Caco-2 (cell line): ENCODE results near the gene TMEM266. TPM values are rescaled to one million over a fixed set of nuclear protein-coding genes. Genes with fewer than 3 reads are reported as not detected.

Source experiments
- BruUV-seq: library from RNA; stranded (reverse); fragments of 400-500 nt; replicated peaks from 2 replicates; lab custom pipeline; 2021; lab: Mats Ljungman, UMichigan
- CTCF ChIA-PET: fragments of 300-600 bp; sonication (Branson Sonifier 250); formaldehyde crosslinking; loops from one replicate; lab custom pipeline; 2022; ENCODE audit warnings: antibody characterized with exemption; lab: Charles Lee
- POLR2A ChIA-PET: fragments of 300-600 bp; sonication (Branson Sonifier 250); formaldehyde crosslinking; loops from one replicate; lab custom pipeline; 2022; ENCODE audit warnings: antibody characterized with exemption; lab: Charles Lee
- DNase-seq, 2 experiments: peaks; one replicate each; pipeline versions ENCODE4 v3.0.0 to v3.0.0-alpha.2; 2020 to 2022
- H3K27me3 ChIP-seq: replicated peaks from 2 replicates; pipeline ENCODE4 v1.6.0; 2011; ENCODE audit warnings: low read length; ENCODE audit not compliant: control insufficient read depth, insufficient read depth
- H3K36me3 ChIP-seq: 2 replicates; pipeline ENCODE4 v1.5.1; 2011; ENCODE audit warnings: low read length; ENCODE audit not compliant: control insufficient read depth, insufficient read depth
- H3K4me1 ChIP-seq: fragments of 250-450 bp; sonication (Bioruptor Pico); 2 replicates; pipeline ENCODE4 v1.5.1; 2020; ENCODE audit warnings: mild to moderate bottlenecking
- H3K4me3 ChIP-seq: 2 replicates; pipeline ENCODE4 v1.5.1; 2011; ENCODE audit warnings: low read depth, mild to moderate bottlenecking, control low read depth, low read length
- H3K9me3 ChIP-seq: fragments of 250-450 bp; sonication (Bioruptor Pico); 2 replicates; pipeline ENCODE4 v1.5.1; 2020; ENCODE audit warnings: mild to moderate bottlenecking, moderate library complexity
- H3K27ac Mint-ChIP-seq: one replicate; pipeline ENCODE4 v1.8.0; 2022; ENCODE audit warnings: mixed read lengths; ENCODE audit not compliant: unreplicated experiment
- H3K27me3 Mint-ChIP-seq: one replicate; pipeline ENCODE4 v1.8.0; 2022; ENCODE audit warnings: mixed read lengths; ENCODE audit not compliant: insufficient read depth, unreplicated experiment
- H3K36me3 Mint-ChIP-seq: one replicate; pipeline ENCODE4 v1.8.0; 2022; ENCODE audit warnings: mild to moderate bottlenecking, mixed read lengths; ENCODE audit not compliant: insufficient read depth, unreplicated experiment
- H3K4me1 Mint-ChIP-seq: one replicate; pipeline ENCODE4 v1.8.0; 2022; ENCODE audit warnings: low read depth, mixed read lengths; ENCODE audit not compliant: unreplicated experiment
- H3K4me3 Mint-ChIP-seq: one replicate; pipeline ENCODE4 v1.8.0; 2022; ENCODE audit warnings: mild to moderate bottlenecking, moderate library complexity, mixed read lengths; ENCODE audit not compliant: unreplicated experiment
- H3K9me3 Mint-ChIP-seq: one replicate; pipeline ENCODE4 v1.8.0; 2022; ENCODE audit warnings: mixed read lengths; ENCODE audit not compliant: unreplicated experiment
- intact Hi-C: fragments of 100-400 bp; cut with micrococcal nuclease; formaldehyde crosslinking; loops from one replicate; pipeline ENCODE4 v1.10.0; 2022; ENCODE audit not compliant: unreplicated experiment
- total RNA-seq: library from RNA; stranded (reverse); gene quantifications from 2 replicates; pipeline ENCODE4 v1.2.3, GENCODE V29; 2022
- TF ChIP-seq, protein P1 (sequence below), 2 experiments: fragments of 200-600 bp in 1 of 2; IDR thresholded peaks; 1 replicate in 1 of 2; 2 replicates in 1 of 2; pipeline versions ENCODE4 v1.5.1 to v1.8.0; 2011 to 2022; ENCODE audit warnings: antibody characterized with exemption in 1 of 2, control low read depth in 1 of 2, inconsistent platforms in 1 of 2, low read depth in 1 of 2, low read length in 1 of 2, mild to moderate bottlenecking in 1 of 2, moderate library complexity in 1 of 2; ENCODE audit not compliant: insufficient read depth in 1 of 2, severe bottlenecking in 1 of 2, unreplicated experiment in 1 of 2

TMEM266 gene
- total RNA-seq, 1 experiment from 2014 or later: 0.27 TPM

DNA sequence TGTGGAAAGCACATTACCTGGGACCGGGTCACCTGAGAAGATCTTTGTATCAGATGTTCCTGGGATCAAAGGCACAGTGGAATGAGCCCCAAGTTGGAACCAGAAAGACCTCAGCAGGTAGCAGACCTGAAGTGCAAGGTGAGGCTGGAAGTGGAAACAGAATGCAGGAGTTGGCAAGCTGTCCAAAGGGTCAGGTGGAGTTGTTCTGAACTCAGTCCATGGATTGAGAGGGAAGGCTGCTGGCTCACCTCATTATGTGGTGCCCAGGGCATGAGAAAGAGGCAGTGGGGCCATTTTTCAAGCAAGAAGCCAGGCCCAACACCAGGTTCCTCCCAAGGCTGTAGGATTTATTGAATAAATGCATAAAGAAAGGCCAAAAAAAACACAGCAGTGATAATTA, 49.3 kb downstream of the TMEM266 start:
- Histone ChIP-seq H3K27me3 (no peaks in the 10 kb centered on the region), H3K9me3 (no peaks in the 10 kb centered on the region), H3K4me1 (no peaks in the 10 kb centered on the region), H3K4me3 (no peak overlapping the region), H3K36me3 (no peaks in the 10 kb centered on the region)
- TF ChIP-seq, protein P1, sequence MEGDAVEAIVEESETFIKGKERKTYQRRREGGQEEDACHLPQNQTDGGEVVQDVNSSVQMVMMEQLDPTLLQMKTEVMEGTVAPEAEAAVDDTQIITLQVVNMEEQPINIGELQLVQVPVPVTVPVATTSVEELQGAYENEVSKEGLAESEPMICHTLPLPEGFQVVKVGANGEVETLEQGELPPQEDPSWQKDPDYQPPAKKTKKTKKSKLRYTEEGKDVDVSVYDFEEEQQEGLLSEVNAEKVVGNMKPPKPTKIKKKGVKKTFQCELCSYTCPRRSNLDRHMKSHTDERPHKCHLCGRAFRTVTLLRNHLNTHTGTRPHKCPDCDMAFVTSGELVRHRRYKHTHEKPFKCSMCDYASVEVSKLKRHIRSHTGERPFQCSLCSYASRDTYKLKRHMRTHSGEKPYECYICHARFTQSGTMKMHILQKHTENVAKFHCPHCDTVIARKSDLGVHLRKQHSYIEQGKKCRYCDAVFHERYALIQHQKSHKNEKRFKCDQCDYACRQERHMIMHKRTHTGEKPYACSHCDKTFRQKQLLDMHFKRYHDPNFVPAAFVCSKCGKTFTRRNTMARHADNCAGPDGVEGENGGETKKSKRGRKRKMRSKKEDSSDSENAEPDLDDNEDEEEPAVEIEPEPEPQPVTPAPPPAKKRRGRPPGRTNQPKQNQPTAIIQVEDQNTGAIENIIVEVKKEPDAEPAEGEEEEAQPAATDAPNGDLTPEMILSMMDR (IDR thresholded peaks at IDR 0.05; ENCODE audit: insufficient read depth in 1 of 2, low read depth in 1 of 2, low read length in 1 of 2, severe bottlenecking in 1 of 2, unreplicated experiment in 1 of 2): no peak
- ChIA-PET POLR2A (no interaction called here), CTCF (no interaction called here)
- Mint-ChIP-seq H3K36me3 (peaks cover 6% of the 10 kb centered on the region), H3K4me1 (no peaks in the 10 kb centered on the region), H3K4me3 (no peak overlapping the region), H3K9me3 (no peaks in the 10 kb centered on the region), H3K27ac (no peak overlapping the region), H3K27me3 (peaks cover 2% of the 10 kb centered on the region)
- no TSS peak for BruUV-seq
- intact Hi-C loops: no loop called here
- no peak for DNase-seq

- TF ChIP-seq, protein P1 (IDR thresholded peaks at IDR 0.05; ENCODE audit: insufficient read depth in 1 of 2, low read depth in 1 of 2, low read length in 1 of 2, severe bottlenecking in 1 of 2, unreplicated experiment in 1 of 2): no peak
- intact Hi-C loops: no loop called here
- Mint-ChIP-seq H3K27me3 (no peaks in the 10 kb centered on the region), H3K4me3 (no peak overlapping the region), H3K4me1 (peaks cover 16% of the 10 kb centered on the region), H3K9me3 (no peaks in the 10 kb centered on the region), H3K27ac (no peak overlapping the region), H3K36me3 (peaks cover 6% of the 10 kb centered on the region)
- ChIA-PET CTCF (no interaction called here), POLR2A (no interaction called here)
- Histone ChIP-seq H3K9me3 (no peaks in the 10 kb centered on the region), H3K4me3 (no peak overlapping the region), H3K27me3 (no peaks in the 10 kb centered on the region), H3K4me1 (0 out of 2 replicates have a peak, but pooled peaks cover 5% of the 10 kb centered on the region), H3K36me3 (no peaks in the 10 kb centered on the region)
- no peak for DNase-seq
- no TSS peak for BruUV-seq
These were observed 54.8 kb downstream of the TMEM266 start for GRCh38 chr15:76114561-76114960.

DNA sequence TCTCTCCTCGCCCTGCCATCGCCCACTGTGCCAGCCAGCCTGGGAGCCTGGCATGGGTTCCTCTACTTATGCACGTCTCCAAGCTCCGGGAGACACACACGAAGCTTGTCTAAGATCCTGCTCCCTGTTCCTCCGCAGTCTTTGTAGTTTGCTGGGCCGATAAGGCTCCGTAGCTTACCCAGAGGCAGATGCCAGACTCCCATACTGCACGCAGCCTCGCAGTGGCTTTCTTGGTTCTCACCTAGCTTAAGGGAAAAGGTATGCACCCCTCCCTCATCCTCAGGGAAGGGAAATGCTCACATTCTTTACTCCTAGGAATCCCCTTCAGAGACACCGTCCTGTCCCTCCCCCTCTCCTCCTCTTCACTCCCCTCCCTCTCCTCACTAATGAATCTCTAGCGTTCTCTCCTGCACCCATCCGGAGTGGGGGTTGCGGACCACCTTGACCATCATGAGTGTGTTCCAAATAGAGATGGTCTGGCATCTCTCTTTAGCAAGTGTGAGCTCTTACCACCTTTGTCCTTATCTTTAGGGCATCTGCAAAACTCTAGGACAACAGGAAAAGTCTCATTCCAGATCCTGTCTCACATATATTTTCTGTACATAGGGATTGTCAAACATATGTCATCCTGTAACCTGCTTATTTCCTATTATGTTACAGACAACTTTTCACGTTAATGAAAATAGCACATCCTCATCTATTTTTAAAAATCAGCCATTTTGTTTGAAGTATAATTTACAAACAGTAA, 56.5 kb downstream of the TMEM266 start:
- Histone ChIP-seq H3K4me1 (0 out of 2 replicates have a peak, but pooled peaks cover 5% of the 10 kb centered on the region), H3K36me3 (no peaks in the 10 kb centered on the region), H3K9me3 (no peaks in the 10 kb centered on the region), H3K4me3 (no peak overlapping the region), H3K27me3 (no peaks in the 10 kb centered on the region)
- Mint-ChIP-seq H3K27me3 (no peaks in the 10 kb centered on the region), H3K4me3 (peak overlapping the region; percentile 50), H3K4me1 (peaks cover 16% of the 10 kb centered on the region), H3K27ac (no peak overlapping the region), H3K9me3 (no peaks in the 10 kb centered on the region), H3K36me3 (peaks cover 3% of the 10 kb centered on the region)
- POLR2A ChIA-PET: no interaction called here
- no TSS peak for BruUV-seq
- CTCF ChIA-PET: no interaction called here
- TF ChIP-seq, protein P1 (IDR thresholded peaks at IDR 0.05; ENCODE audit: insufficient read depth in 1 of 2, low read depth in 1 of 2, low read length in 1 of 2, severe bottlenecking in 1 of 2, unreplicated experiment in 1 of 2): no peak
- intact Hi-C loops: no loop called here
- DNase-seq: peak in 1 of 2 experiments; percentile 55
